Measurements from ENCODE around the gene ILKAP.

- TF ChIP-seq SUZ12 (IDR thresholded peaks at IDR 0.05; ENCODE audit: extremely low read depth, insufficient read depth, insufficient read length) (no peak), ZNF274 (IDR thresholded peaks at IDR 0.05; ENCODE audit: low read depth, low read length) (no peak), YY1 (IDR thresholded peaks at IDR 0.05; ENCODE audit: insufficient read depth, insufficient read length) (no peak)
Measured at GRCh38 chr2:238135601-238136150, 67.8 kb downstream of the ILKAP start.

Data from NT2/D1 (cell line).